Measurements from ENCODE around the gene POU2AF1. TPM values are rescaled to one million over a fixed set of nuclear protein-coding genes. Genes with fewer than 3 reads are reported as not detected.

Gene POU2AF1
- total RNA-seq, 4 donors from 2014 or later = 0.69 to 2.2 (median 1.9) TPM; not detected in 1

DNA sequence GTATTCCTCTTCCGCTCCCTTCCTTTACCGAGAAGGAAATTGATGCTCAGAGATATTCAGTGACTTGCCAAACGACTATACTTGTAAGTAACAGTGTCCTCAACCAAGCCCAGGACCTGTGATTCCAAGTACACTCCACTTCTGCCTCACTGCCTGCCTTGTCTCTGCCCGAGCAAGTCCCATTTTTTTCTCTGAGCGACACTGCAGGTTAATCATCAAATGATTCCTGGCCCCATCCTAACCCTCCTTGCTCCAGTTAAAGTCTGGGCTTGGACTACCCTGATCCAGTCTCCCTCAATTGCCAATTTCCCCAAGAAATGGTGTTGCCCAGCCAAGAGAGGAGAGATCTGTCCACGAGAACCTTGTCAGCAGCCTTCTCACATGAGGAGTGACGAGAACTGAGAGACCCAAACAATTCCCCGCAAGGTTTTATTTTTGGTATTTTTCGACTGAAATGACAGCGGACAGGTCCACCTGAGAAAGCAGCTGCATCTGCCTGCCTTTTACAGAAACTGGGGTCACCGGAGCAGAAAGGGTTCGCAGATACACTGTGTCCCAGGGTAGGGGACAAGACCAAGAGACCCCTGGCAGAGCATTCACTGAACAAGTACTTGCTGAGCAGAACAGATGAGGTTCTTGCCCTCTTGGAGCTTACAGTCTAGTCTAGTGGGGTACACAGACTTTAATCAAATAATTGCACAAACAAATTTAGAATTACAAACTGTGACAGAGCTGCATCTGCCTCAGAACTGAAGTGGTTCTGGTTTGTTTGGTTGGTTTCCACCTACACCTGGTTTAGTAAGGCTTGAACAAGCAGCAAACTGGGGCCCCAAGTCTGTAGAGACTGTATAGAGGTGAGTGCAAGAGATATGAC, 11.4 kb downstream of the POU2AF1 start:
- DNase-seq (ENCODE audit: low spot score) = no peak
- TF ChIP-seq, protein P1, sequence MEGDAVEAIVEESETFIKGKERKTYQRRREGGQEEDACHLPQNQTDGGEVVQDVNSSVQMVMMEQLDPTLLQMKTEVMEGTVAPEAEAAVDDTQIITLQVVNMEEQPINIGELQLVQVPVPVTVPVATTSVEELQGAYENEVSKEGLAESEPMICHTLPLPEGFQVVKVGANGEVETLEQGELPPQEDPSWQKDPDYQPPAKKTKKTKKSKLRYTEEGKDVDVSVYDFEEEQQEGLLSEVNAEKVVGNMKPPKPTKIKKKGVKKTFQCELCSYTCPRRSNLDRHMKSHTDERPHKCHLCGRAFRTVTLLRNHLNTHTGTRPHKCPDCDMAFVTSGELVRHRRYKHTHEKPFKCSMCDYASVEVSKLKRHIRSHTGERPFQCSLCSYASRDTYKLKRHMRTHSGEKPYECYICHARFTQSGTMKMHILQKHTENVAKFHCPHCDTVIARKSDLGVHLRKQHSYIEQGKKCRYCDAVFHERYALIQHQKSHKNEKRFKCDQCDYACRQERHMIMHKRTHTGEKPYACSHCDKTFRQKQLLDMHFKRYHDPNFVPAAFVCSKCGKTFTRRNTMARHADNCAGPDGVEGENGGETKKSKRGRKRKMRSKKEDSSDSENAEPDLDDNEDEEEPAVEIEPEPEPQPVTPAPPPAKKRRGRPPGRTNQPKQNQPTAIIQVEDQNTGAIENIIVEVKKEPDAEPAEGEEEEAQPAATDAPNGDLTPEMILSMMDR (IDR thresholded peaks at IDR 0.05) = no peak
- no peak for ATAC-seq (ENCODE audit: low FRiP score)

DNA sequence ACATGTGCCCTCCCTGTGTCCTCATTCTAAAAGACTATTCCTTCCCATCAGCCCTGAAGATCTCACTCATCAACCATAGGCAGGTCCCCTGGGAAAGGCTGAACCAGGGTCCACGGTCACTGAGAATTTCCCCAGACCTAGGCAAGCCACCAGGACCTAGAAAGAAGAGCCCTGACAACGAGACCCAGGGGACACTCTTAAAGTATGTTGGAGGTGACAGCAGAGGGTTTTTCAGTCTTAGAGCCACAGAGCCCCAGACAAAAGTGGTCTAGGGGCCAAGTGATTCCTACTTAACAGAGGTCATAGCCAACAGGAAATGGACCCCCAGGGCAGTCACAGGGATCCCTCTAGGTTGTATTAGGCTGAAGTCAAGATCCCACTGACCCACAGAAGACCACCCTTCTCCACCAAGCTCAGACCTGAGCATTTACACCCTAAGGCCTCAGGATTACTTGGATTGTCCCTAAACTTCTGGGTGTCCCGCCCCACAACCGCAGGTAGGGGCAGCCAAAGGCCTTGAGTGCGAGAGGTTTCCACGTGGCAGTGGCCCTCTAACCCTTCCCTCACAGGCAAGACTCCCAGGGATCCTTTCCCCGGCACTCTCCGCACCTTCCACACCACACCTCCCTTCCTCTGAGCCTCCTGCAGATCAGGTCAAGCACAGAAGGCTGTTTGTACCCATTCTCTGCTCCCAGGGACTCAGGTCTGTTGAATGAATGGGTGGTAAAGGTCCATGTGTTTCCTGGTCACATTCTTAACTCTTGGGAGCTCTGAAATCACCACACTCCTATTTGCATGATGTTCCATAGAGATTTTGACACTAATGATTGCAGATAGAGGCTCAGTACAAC, 12.3 kb downstream of the POU2AF1 start:
- ATAC-seq (ENCODE audit: low FRiP score) = no peak
- DNase-seq (ENCODE audit: low spot score) = no peak
- TF ChIP-seq, protein P1 (IDR thresholded peaks at IDR 0.05) = no peak

DNA sequence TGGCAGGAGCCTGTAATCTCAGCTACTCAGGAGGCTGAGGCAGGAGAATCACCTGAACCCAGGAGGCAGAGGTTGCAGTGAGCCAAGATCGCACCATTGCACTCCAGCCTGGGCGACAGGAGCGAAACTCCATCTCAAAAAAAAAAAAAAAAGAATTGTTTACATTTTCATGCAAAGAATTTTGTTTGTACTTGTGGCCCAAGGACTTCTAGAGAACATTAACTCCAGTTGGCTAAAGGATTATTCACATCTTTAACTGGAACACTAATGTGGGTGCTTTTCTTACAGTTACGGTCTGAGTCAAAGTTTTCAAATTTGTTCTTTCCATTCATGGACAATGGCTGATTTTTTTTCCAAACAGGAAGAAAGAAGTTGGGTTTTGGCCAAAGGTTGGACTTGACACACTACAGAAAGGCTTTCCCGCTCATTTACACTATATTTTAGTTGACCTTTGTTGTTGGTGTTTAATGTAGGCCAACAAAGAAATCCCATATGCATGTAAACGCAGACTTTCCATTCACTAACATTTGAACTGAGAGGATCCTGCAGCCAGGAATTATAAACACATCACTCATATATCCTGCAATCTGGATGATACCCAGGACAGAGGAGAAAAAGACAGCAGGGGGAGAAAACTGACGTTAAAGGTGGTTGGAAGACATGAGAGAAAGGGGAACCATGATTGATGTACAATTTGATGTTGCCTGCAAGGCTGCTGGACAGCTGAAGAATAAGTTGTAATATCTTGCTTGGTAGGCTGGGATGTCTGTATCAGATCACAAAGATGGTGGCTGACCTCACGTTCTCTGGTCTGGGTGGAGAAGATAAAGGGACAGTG, 13.1 kb downstream of the POU2AF1 start:
- TF ChIP-seq, protein P1 (IDR thresholded peaks at IDR 0.05) = no peak

DNA sequence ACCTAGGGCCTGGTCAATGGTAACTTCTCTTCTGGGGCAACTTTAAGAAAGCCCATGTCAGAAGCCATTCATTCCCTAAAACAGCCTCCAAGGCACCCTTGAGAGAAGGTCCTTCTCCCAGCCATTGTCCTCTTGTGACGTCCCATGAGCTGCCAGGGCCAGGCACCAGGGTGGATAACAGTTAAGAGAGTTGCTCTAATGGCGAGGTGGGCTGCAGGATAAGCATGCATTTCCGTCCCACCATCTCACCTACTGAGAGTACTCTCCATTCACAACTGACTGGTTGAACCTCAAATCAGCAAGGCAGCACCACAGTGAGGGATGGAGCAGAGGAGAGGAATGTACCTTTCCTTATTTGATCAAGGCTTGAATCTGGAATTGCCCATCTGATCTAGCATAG, 14.6 kb downstream of the POU2AF1 start:
- no peak for DNase-seq (ENCODE audit: low spot score)
- ATAC-seq (ENCODE audit: low FRiP score) = no peak
- TF ChIP-seq, protein P1 (IDR thresholded peaks at IDR 0.05) = no peak

More for the DNA sequence above, 13.1 kb downstream of the POU2AF1 start:
- ATAC-seq (ENCODE audit: low FRiP score) (no peak), DNase-seq (ENCODE audit: low spot score) (no peak)

DNA sequence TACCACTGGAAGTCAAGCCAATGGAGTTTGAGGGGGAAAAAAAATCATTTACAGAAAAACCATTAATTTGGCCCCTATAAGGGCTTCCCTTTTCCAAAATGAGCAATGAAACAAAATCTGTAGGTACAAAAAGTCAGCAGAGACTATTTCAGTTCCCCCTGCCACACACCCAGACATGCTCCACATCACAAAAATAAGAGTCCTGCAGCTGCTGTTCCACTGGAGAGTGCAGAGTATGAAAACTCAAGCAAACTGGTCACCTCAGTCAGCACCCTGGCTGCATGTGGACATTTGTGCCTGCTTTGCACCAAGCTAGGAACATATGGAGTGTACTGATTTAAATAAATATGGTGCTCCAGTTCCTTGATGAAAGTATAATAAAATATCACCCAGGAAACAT, 15.1 kb downstream of the POU2AF1 start:
- ATAC-seq (ENCODE audit: low FRiP score) = no peak
- TF ChIP-seq, protein P1 (IDR thresholded peaks at IDR 0.05) = no peak

DNA sequence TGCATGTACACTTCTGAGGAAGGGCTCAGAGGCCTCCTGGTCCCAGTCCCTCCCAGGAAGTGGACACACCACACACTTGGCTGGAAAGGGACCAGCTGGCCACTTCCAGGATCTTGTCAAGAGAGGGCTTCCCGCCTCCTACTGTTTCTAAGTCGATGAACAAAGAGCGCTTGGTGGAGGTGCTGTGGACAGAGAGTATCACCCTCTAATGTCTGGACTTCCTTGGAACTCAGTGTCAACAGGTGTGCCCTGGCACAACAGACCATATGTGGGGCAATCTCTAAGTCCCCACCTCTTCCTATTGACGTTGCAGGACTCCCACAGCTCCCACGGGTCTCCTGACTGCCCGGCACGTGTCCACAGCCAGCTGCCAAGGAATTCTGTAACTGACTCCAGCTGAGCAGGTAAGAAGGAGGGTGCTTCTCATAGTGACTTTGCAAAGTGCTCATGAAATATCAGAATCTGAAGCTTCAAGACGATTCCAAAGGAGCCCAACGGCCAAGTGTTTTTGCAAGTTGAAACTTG, 16.1 kb downstream of the POU2AF1 start:
- ATAC-seq (ENCODE audit: low FRiP score) (no peak), DNase-seq (ENCODE audit: low spot score) (no peak)
- TF ChIP-seq, protein P1 (IDR thresholded peaks at IDR 0.05) = no peak

More for the DNA sequence above, 15.1 kb downstream of the POU2AF1 start:
- DNase-seq (ENCODE audit: low spot score) = no peak

Data from omental fat pad (tissue), 4 donors.